B cell (primary cell): ENCODE data around the gene TUBAL3.

Source experiments
- CTCF ChIP-seq: fragments of 200-600 bp; IDR thresholded peaks from one replicate; pipeline ENCODE4 v1.8.0; 2022; ENCODE audit warnings: antibody characterized with exemption, mild to moderate bottlenecking
- EZH2 ChIP-seq: IDR thresholded peaks from 2 replicates; pipeline ENCODE4 v1.6.1; 2012; ENCODE audit warnings: borderline replicate concordance, low read depth, mild to moderate bottlenecking, moderate library complexity, low read length; ENCODE audit not compliant: insufficient read depth, poor library complexity, severe bottlenecking

DNA sequence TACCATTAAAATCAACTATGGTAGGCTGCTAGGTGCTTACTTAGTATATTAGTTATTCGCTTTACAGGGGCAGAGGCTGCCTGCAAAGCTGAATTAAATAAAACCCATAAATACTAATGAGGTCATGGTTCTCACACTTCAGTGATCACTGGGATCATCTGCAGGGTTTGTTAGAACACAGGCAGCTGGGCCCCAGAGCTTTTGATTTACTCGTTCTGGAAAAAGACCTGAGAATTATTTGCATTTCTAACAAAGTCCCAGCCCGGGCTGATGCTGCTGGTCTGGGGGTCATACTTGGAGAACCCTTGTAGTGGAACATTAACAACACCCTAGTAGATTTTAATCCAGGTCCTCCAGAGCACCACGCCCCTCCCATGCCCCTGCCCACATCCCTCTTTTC, 31.3 kb downstream of the TUBAL3 start:
- TF ChIP-seq CTCF (no peak), EZH2 (no peak)
